H1 (cell line): ENCODE results near the gene MGMT. TPM values are rescaled to one million over a fixed set of nuclear protein-coding genes. Genes with fewer than 3 reads are reported as not detected.

Source experiments
- CTCF ChIA-PET: fragments of 300-600 bp; sonication (Branson Sonifier 250); formaldehyde crosslinking; loops from one replicate; lab custom pipeline; 2021; ENCODE audit not compliant: partially characterized antibody; lab: Charles Lee
- POLR2A ChIA-PET: fragments of 300-600 bp; sonication (Branson Sonifier 250); formaldehyde crosslinking; loops from one replicate; lab custom pipeline; 2021; ENCODE audit warnings: inconsistent platforms; ENCODE audit not compliant: partially characterized antibody; lab: Charles Lee
- DNase-seq, 2 experiments: peaks; one replicate each; pipeline versions ENCODE4 v3.0.0 to v3.0.0-alpha.2; 2010 to 2022; ENCODE audit warnings: low spot score in 2 of 2, low read depth in 1 of 2, mixed read lengths in 1 of 2
- FAIRE-seq: peaks from 2 replicates; lab custom pipeline; 2011; peaks lifted over from hg19 to GRCh38; lab: Jason Lieb, UNC
- H2AFZ ChIP-seq: 2 replicates; pipeline ENCODE4 v1.8.1; 2012; ENCODE audit warnings: low read length, inconsistent platforms
- H2AK5ac ChIP-seq: 2 replicates; pipeline ENCODE4 v1.6.1; 2013; ENCODE audit warnings: low read depth, low read length
- H2BK120ac ChIP-seq: replicated peaks from 2 replicates; pipeline ENCODE3; 2013; ENCODE audit warnings: low read depth, low read length, inconsistent platforms
- H2BK12ac ChIP-seq: 2 replicates; pipeline ENCODE4 v1.6.1; 2013; ENCODE audit warnings: low read depth, low read length
- H2BK15ac ChIP-seq: 2 replicates; pipeline ENCODE4 v1.6.1; 2013; ENCODE audit warnings: low read length
- H2BK20ac ChIP-seq: 2 replicates; pipeline ENCODE4 v1.6.1; 2013; ENCODE audit warnings: low read length
- H2BK5ac ChIP-seq: 2 replicates; pipeline ENCODE4 v1.6.1; 2013; ENCODE audit warnings: low read depth, low read length
- H3K14ac ChIP-seq: 2 replicates; pipeline ENCODE4 v1.6.1; 2013; ENCODE audit warnings: inconsistent platforms; ENCODE audit not compliant: insufficient read length
- H3K18ac ChIP-seq: 2 replicates; pipeline ENCODE4 v1.6.1; 2013; ENCODE audit warnings: low read length; ENCODE audit errors: extremely low read depth
- H3K23ac ChIP-seq: 2 replicates; pipeline ENCODE4 v1.6.1; 2013; ENCODE audit warnings: inconsistent platforms; ENCODE audit not compliant: insufficient read length
- H3K23me2 ChIP-seq: 2 replicates; pipeline ENCODE4 v1.6.1; 2013; ENCODE audit warnings: low read depth, low read length
- H3K27ac ChIP-seq: 2 replicates; pipeline ENCODE4 v1.6.1; 2011; ENCODE audit warnings: low read depth, low read length, inconsistent platforms
- H3K27me3 ChIP-seq, 4 experiments: replicated peaks in 1 of 4; 1 replicate in 1 of 4; 2 replicates in 3 of 4; pipeline versions ENCODE4 v1.6.1 to v1.8.1; 2011 to 2013; ENCODE audit warnings: low read length in 3 of 4, mild to moderate bottlenecking in 3 of 4, inconsistent platforms in 2 of 4, mixed read lengths in 2 of 4, moderate library complexity in 1 of 4; ENCODE audit not compliant: control insufficient read depth in 3 of 4, insufficient read depth in 3 of 4; ENCODE audit errors: extremely low read depth in 1 of 4
- H3K36me3 ChIP-seq, 4 experiments: 2 replicates each; pipeline versions ENCODE4 v1.6.1 to v1.8.1; 2011 to 2013; ENCODE audit warnings: mild to moderate bottlenecking in 4 of 4, low read length in 3 of 4, moderate library complexity in 2 of 4, control low read depth in 1 of 4, inconsistent platforms in 1 of 4; ENCODE audit not compliant: insufficient read depth in 4 of 4, control insufficient read depth in 2 of 4
- H3K4ac ChIP-seq: replicated peaks from 2 replicates; pipeline ENCODE3; 2013; ENCODE audit warnings: low read length, low read depth, mixed read lengths, inconsistent platforms; ENCODE audit not compliant: insufficient read length
- H3K4me1 ChIP-seq, 4 experiments: replicated peaks in 1 of 4; 1 replicate in 1 of 4; 2 replicates in 3 of 4; pipeline versions ENCODE4 v1.6.1 to v1.8.1; 2011 to 2013; ENCODE audit warnings: low read length in 3 of 4, inconsistent platforms in 2 of 4, mixed read lengths in 1 of 4; ENCODE audit not compliant: insufficient read depth in 4 of 4, control insufficient read depth in 3 of 4
- H3K4me2 ChIP-seq, 2 experiments: 2 replicates each; pipeline versions ENCODE4 v1.6.1 to v1.8.1; 2011 to 2013; ENCODE audit warnings: low read depth in 2 of 2, low read length in 2 of 2, control low read depth in 1 of 2, inconsistent platforms in 1 of 2, mild to moderate bottlenecking in 1 of 2; ENCODE audit not compliant: insufficient read depth in 1 of 2
- H3K4me3 ChIP-seq, 4 experiments: fragments of 200-600, 300-600 bp in 1 of 4; sonication (generic), shearing (Covaris generic), sonication (Bioruptor Twin) in 1 of 4; 2 replicates each; pipeline versions ENCODE4 v1.5.1 to v1.8.1; 2011 to 2016; ENCODE audit warnings: low read length in 4 of 4, low read depth in 3 of 4, control low read depth in 2 of 4, inconsistent platforms in 2 of 4, mild to moderate bottlenecking in 2 of 4, mixed read lengths in 1 of 4, moderate library complexity in 1 of 4; ENCODE audit not compliant: insufficient read depth in 2 of 4; ENCODE audit errors: extremely low read depth in 1 of 4
- H3K56ac ChIP-seq: replicated peaks from 2 replicates; pipeline ENCODE3; 2013; ENCODE audit warnings: low read depth, mild to moderate bottlenecking, mixed read lengths, low read length, inconsistent platforms; ENCODE audit not compliant: insufficient read length
- H3K79me1 ChIP-seq: 2 replicates; pipeline ENCODE4 v1.6.1; 2013; ENCODE audit warnings: low read depth, low read length, control low read depth
- H3K79me2 ChIP-seq, 2 experiments: 2 replicates each; pipeline versions ENCODE4 v1.6.1 to v1.8.1; 2012 to 2013; ENCODE audit warnings: low read length in 2 of 2, mild to moderate bottlenecking in 2 of 2, inconsistent platforms in 1 of 2; ENCODE audit not compliant: insufficient read depth in 2 of 2, control insufficient read depth in 1 of 2
- H3K9ac ChIP-seq, 4 experiments: replicated peaks in 1 of 4; 1 replicate in 1 of 4; 2 replicates in 3 of 4; pipeline versions ENCODE4 v1.6.1 to v1.8.1; 2011 to 2013; ENCODE audit warnings: low read depth in 3 of 4, low read length in 3 of 4, control low read depth in 2 of 4, mild to moderate bottlenecking in 2 of 4, moderate library complexity in 2 of 4, inconsistent platforms in 1 of 4; ENCODE audit errors: extremely low read depth in 1 of 4
- H3K9me3 ChIP-seq, 2 experiments: 2 replicates each; pipeline versions ENCODE4 v1.6.1 to v1.8.1; 2012 to 2013; ENCODE audit warnings: mild to moderate bottlenecking in 2 of 2, moderate library complexity in 2 of 2, control low read depth in 1 of 2, inconsistent platforms in 1 of 2, low read depth in 1 of 2, low read length in 1 of 2, mixed read lengths in 1 of 2; ENCODE audit not compliant: insufficient read depth in 2 of 2
- H4K20me1 ChIP-seq, 2 experiments: replicated peaks in 1 of 2; 2 replicates each; pipeline versions ENCODE3 to v1.8.1; 2011 to 2013; ENCODE audit warnings: inconsistent platforms in 2 of 2, low read length in 2 of 2, mild to moderate bottlenecking in 1 of 2; ENCODE audit not compliant: insufficient read depth in 2 of 2, control insufficient read depth in 1 of 2
- H4K5ac ChIP-seq: 2 replicates; pipeline ENCODE4 v1.6.1; 2013; ENCODE audit warnings: low read length, low read depth, mixed read lengths, inconsistent platforms; ENCODE audit not compliant: insufficient read length
- H4K8ac ChIP-seq: 2 replicates; pipeline ENCODE4 v1.8.0; 2013; ENCODE audit warnings: mild to moderate bottlenecking, moderate library complexity, low read length, inconsistent platforms; ENCODE audit not compliant: insufficient read depth; ENCODE audit errors: extremely low read depth
- H4K91ac ChIP-seq: replicated peaks from 2 replicates; pipeline ENCODE3; 2013; ENCODE audit warnings: low read length, mixed read lengths, inconsistent platforms; ENCODE audit not compliant: insufficient read length
- CBX5 ChIP-seq: fragments of 300-800, 300-1000 bp; sonication (generic); IDR thresholded peaks from 2 replicates; pipeline ENCODE4 v1.7.1; 2016; ENCODE audit warnings: antibody characterized with exemption, low read length, low read depth
- E2F6 ChIP-seq: IDR thresholded peaks from 2 replicates; pipeline ENCODE4 v1.6.1; 2012; ENCODE audit warnings: inconsistent platforms
- GTF2F1 ChIP-seq: IDR thresholded peaks from 2 replicates; pipeline ENCODE4 v1.6.1; 2012; ENCODE audit warnings: low read depth, low read length, improper control_type of control experiment, borderline replicate concordance
- HDAC2 ChIP-seq, 2 experiments: fragments of 300-600 bp in 1 of 2; sonication (generic) in 1 of 2; IDR thresholded peaks; 2 replicates each; pipeline ENCODE4 v1.6.1; 2011 to 2012; ENCODE audit warnings: low read depth in 2 of 2, low read length in 2 of 2, mild to moderate bottlenecking in 2 of 2, moderate library complexity in 2 of 2, borderline replicate concordance in 1 of 2, inconsistent platforms in 1 of 2
- JUN ChIP-seq: IDR thresholded peaks from 2 replicates; pipeline ENCODE4 v1.6.1; 2011; ENCODE audit warnings: low read depth, mild to moderate bottlenecking, improper control_type of control experiment, low read length
- KDM4A ChIP-seq: IDR thresholded peaks from one replicate; pipeline ENCODE4 v1.7.1; 2012; ENCODE audit warnings: low read depth, mild to moderate bottlenecking, moderate library complexity, low read length, inconsistent platforms; ENCODE audit not compliant: severe bottlenecking
- MAX ChIP-seq: IDR thresholded peaks from 2 replicates; pipeline ENCODE4 v1.6.1; 2012; ENCODE audit warnings: inconsistent platforms
- NRF1 ChIP-seq: IDR thresholded peaks from 2 replicates; pipeline ENCODE4 v1.6.1; 2011; ENCODE audit warnings: mild to moderate bottlenecking, low read depth, low read length, improper control_type of control experiment
- POLR2AphosphoS5 ChIP-seq: IDR thresholded peaks from 2 replicates; pipeline ENCODE4 v1.6.1; 2011; ENCODE audit warnings: low read depth, low read length
- TAF1 ChIP-seq: IDR thresholded peaks from 2 replicates; pipeline ENCODE4 v1.6.1; 2011; ENCODE audit warnings: mild to moderate bottlenecking, low read depth, low read length
- YY1 ChIP-seq: IDR thresholded peaks from 2 replicates; pipeline ENCODE4 v1.6.1; 2011; ENCODE audit warnings: low read depth, mild to moderate bottlenecking, low read length
- ZNF274 ChIP-seq: IDR thresholded peaks from 2 replicates; pipeline ENCODE4 v1.7.0; 2012; ENCODE audit warnings: low read length, borderline replicate concordance; ENCODE audit errors: extremely low read depth
- WGBS, 2 experiments: shearing (Covaris generic) in 1 of 2; methylation state at CpG; one replicate each; pipeline versions ENCODE4 v1.1.6 to v1.1.7; 2013 to 2015; ENCODE audit warnings: low lambda C conversion rate in 2 of 2, mixed read lengths in 2 of 2, inconsistent platforms in 1 of 2, low coverage in 1 of 2, missing lambda C conversion rate in 1 of 2; ENCODE audit not compliant: insufficient replicate concordance in 2 of 2, insufficient coverage in 1 of 2, insufficient read length in 1 of 2; ENCODE audit errors: extremely low coverage in 1 of 2, missing lambda C conversion rate in 1 of 2; 5-methylcytosine and 5-hydroxymethylcytosine counted together
- polyA plus RNA-seq, 7 experiments: library from polyadenylated mRNA; depleted of rRNA in 3 of 7; stranded (reverse) in 5 of 7; unstranded in 2 of 7; fragments of >200 nt in 5 of 7; fragments of 200-250 nt in 2 of 7; gene quantifications; 1 replicate in 5 of 7; 2 replicates in 1 of 7; 4 replicates in 1 of 7; pipeline versions ENCODE4 v1.2.1 to v1.2.3, GENCODE V29; 2011 to 2013; ENCODE audit warnings: missing spikeins in 2 of 7, mixed read lengths in 2 of 7
- total RNA-seq: library from RNA; stranded (reverse); fragmentation: NEBNext Ultra II Directional; extraction: Animal tissue kit (Norgen Biotek cat#: 25700); gene quantifications from 2 replicates; pipeline ENCODE4 v1.2.1, GENCODE V29; 2021

The MGMT gene
- total and polyA plus RNA-seq, 2 of the 8 experiments (the other 6 are each of a cell fraction or from before 2014, with no cell fraction given) = 9.9 to 10.7 TPM

- FAIRE-seq = no peak
- TF ChIP-seq YY1 (no peak), HDAC2 (IDR thresholded peaks at IDR 0.05; ENCODE audit: borderline replicate concordance in 1 of 2, low read depth in 2 of 2, low read length in 2 of 2) (no peak), KDM4A (no peak), JUN (no peak), MAX (no peak), CBX5 (no peak), NRF1 (no peak), ZNF274 (no peak), GTF2F1 (no peak), TAF1 (no peak), POLR2AphosphoS5 (no peak), E2F6 (no peak)
Observed at GRCh38 chr10:129534826-129535225, 67.8 kb downstream of the MGMT start.

More at GRCh38 chr10:129534826-129535225, 67.8 kb downstream of the MGMT start:
- no peaks in the 10 kb centered on the region for H3K23me2 ChIP-seq
- H4K91ac ChIP-seq = no peak overlapping the region
- H3K79me1 ChIP-seq = no peaks in the 10 kb centered on the region; the same call in 1 of the 2 replicates
- ChIA-PET POLR2A (no interaction called here), CTCF (interaction anchor here (0.7 to 1.0 kb wide), 2 partner anchors 12 to 237 kb away, joined by 3 to 5 read pairs; no protein-coding TSS in a partner anchor)
- peak overlapping the region; percentile 53; the same call in 1 of the 2 replicates for H2AK5ac ChIP-seq
- H3K9ac ChIP-seq = no peak overlapping the region
- no peaks in the 10 kb centered on the region for H3K9me3 ChIP-seq
- H3K79me2 ChIP-seq = no peaks in the 10 kb centered on the region
- WGBS, 2 experiments = 85% methylated on average over 4 of the region's 5 CpGs; no CpG with 5 or more reads in 1 of the 2 experiments
- H3K23ac ChIP-seq = no peak overlapping the region
- H4K8ac ChIP-seq = no peak overlapping the region
- H3K4me1 ChIP-seq = peaks cover 0 to 13% (median 7%) of the 10 kb centered on the region in 4 experiments; a peak in 6 of 7 replicates
- H3K4me2 ChIP-seq = no peak overlapping the region
- no peaks in the 10 kb centered on the region for H3K27me3 ChIP-seq
- no peaks in the 10 kb centered on the region for H3K36me3 ChIP-seq
- H2BK120ac ChIP-seq = no peak overlapping the region
- no peak overlapping the region for H2BK5ac ChIP-seq
- no peak overlapping the region for H2BK20ac ChIP-seq
- no peaks in the 10 kb centered on the region for H4K20me1 ChIP-seq
- no peak overlapping the region for H4K5ac ChIP-seq
- no peak for DNase-seq
- no peak overlapping the region for H3K4ac ChIP-seq
- H2BK15ac ChIP-seq = 0 out of 2 replicates have a peak overlapping the region, but pooled peaks have one; percentile 61
- no peak overlapping the region for H3K14ac ChIP-seq
- H2AFZ ChIP-seq = no peak overlapping the region
- H3K18ac ChIP-seq = no peak overlapping the region
- H3K27ac ChIP-seq = no peak overlapping the region
- H3K4me3 ChIP-seq = no peak overlapping the region
- H3K56ac ChIP-seq = no peak overlapping the region
- H2BK12ac ChIP-seq = no peak overlapping the region
